Upper lobe of right lung (tissue), 1 donor: ENCODE data around the gene ZSWIM6. TPM values are rescaled to one million over a fixed set of nuclear protein-coding genes. Genes with fewer than 3 reads are reported as not detected.
A peak's percentile ranks its signal among the peaks of the same experiment; 100 is the strongest.

Source experiments
- ATAC-seq: fragments of 200-7000 bp; cut with Tn5 transposase; one replicate; pipeline ENCODE4 v1.9.1; 2020; ENCODE audit warnings: mild to moderate bottlenecking, moderate library complexity
- DNase-seq: peaks from one replicate; pipeline ENCODE4 v3.0.0-alpha.2; 2020
- H3K27ac ChIP-seq: fragments of 200-600 bp; one replicate; pipeline ENCODE4 v1.8.0; 2022
- H3K27me3 ChIP-seq: fragments of 200-600 bp; one replicate; pipeline ENCODE4 v1.8.0; 2022; ENCODE audit warnings: mild to moderate bottlenecking
- H3K36me3 ChIP-seq: fragments of 200-600 bp; one replicate; pipeline ENCODE4 v1.8.0; 2022
- H3K4me1 ChIP-seq: fragments of 200-600 bp; one replicate; pipeline ENCODE4 v1.8.0; 2022
- H3K4me3 ChIP-seq: fragments of 200-600 bp; one replicate; pipeline ENCODE4 v1.8.0; 2022; ENCODE audit warnings: mild to moderate bottlenecking
- H3K9me3 ChIP-seq: fragments of 200-600 bp; one replicate; pipeline ENCODE4 v1.8.0; 2022
- intact Hi-C: fragments of 100-400 bp; cut with DNase I; formaldehyde crosslinking; loops from one replicate; pipeline ENCODE4 v1.11.0; 2022
- total RNA-seq: library from RNA; stranded (reverse); fragmentation: NEBNext Ultra II Directional; extraction: Animal tissue kit (Norgen Biotek cat#: 25700); gene quantifications from one replicate; pipeline ENCODE4 v1.2.1, GENCODE V29; 2021
- TF ChIP-seq, protein P1 (sequence below): fragments of 200-600 bp; IDR thresholded peaks from one replicate; pipeline ENCODE4 v1.8.0; 2022; ENCODE audit warnings: antibody characterized with exemption
- donor health status: DM: no; HTN: yes; CAD: no; lungs with severe emphysema.

Gene ZSWIM6
- total RNA-seq, 1 donor from 2014 or later, result 15.7 TPM

DNA sequence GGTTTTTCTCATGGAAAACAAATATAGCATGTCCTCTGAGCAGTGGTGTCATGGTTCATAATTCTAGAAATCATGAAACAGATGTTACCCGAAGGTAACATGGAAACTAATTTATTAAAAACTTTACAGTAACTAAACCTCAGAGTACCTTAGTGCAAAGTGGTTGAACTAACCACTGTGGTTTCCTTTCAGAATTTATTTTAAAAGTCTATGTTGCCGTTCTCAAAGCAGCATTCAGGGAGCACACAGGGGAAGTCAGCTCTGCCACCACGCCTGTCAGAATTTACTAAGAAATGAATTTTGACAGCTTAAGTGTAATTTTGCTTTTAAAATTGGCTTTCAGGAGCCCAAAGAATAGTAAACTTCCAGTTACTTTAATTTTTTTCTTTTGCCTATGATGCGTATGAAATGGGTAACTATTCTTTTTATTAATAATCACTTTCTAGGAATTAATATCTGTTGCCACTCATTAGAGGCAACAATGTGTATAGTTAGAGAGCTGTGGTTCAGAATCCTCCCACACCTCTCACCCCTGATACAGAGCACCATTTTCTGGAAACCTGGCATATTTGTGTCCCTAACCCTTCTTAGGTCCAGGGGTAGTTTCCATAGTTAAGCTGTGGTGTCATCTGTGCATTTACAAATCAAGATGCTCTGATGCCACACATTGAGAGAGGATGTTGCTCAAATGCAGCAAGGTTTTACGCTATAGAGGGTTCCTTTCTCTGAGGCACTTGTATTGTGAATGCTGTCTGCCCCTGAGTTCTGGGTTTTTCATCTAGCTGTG, 202.6 kb downstream of the ZSWIM6 start:
- Histone ChIP-seq H3K27ac (no peak overlapping the region), H3K4me1 (no peaks in the 10 kb centered on the region), H3K9me3 (peaks cover 5% of the 10 kb centered on the region), H3K36me3 (peaks cover 61% of the 10 kb centered on the region), H3K27me3 (no peaks in the 10 kb centered on the region), H3K4me3 (no peak overlapping the region)
- intact Hi-C loops, result no loop called here
- ATAC-seq, result no peak
- no peak for DNase-seq
- TF ChIP-seq, protein P1, sequence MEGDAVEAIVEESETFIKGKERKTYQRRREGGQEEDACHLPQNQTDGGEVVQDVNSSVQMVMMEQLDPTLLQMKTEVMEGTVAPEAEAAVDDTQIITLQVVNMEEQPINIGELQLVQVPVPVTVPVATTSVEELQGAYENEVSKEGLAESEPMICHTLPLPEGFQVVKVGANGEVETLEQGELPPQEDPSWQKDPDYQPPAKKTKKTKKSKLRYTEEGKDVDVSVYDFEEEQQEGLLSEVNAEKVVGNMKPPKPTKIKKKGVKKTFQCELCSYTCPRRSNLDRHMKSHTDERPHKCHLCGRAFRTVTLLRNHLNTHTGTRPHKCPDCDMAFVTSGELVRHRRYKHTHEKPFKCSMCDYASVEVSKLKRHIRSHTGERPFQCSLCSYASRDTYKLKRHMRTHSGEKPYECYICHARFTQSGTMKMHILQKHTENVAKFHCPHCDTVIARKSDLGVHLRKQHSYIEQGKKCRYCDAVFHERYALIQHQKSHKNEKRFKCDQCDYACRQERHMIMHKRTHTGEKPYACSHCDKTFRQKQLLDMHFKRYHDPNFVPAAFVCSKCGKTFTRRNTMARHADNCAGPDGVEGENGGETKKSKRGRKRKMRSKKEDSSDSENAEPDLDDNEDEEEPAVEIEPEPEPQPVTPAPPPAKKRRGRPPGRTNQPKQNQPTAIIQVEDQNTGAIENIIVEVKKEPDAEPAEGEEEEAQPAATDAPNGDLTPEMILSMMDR, result no peak

DNA sequence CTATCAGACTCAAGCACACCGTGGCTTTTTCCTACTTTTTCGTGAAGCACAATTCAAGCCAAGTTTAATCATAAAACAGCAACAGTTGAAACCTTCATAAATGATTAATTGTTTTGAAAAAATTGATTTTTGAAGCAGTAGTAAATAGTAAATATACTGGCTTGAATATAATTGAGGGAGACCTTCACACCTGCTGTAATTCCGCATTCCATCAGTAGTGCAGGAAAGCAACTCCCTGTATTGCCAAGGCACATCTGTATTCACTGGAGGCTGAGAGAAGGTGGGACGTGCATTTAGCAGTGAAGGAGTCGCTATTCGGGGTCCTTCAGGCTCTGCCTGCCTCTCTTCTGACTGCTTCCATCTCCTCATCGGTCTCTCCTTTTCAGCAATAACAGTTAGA, 203.8 kb downstream of the ZSWIM6 start:
- ATAC-seq (no peak), DNase-seq (no peak)
- peaks cover 5% of the 10 kb centered on the region for H3K9me3 ChIP-seq
- no peaks in the 10 kb centered on the region for H3K4me1 ChIP-seq
- H3K27ac ChIP-seq, result no peak overlapping the region
- no peaks in the 10 kb centered on the region for H3K27me3 ChIP-seq
- no peak overlapping the region for H3K4me3 ChIP-seq
- intact Hi-C loops, result no loop called here
- TF ChIP-seq, protein P1, result no peak
- peaks cover 64% of the 10 kb centered on the region for H3K36me3 ChIP-seq

DNA sequence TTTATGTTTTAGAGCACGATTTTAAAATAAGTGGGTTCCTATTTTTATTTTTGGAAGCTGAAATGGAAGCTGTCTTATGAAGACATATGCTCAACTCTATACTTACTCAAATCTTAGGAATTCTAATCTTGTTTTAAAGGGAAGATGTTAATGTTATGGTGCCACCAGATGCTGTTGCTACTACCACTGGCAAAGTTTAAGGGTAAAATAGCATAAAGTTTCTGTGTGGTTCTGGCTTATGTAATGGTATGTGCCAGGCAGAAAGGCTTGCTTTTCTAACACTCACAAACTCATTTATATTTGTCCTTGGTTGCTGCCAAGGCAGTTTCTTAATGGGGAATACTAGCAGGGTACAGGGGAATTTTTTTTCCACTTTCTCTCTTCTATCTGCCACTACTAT, 204.9 kb downstream of the ZSWIM6 start:
- DNase-seq (no peak), ATAC-seq (no peak)
- Histone ChIP-seq H3K27me3 (no peaks in the 10 kb centered on the region), H3K4me1 (no peaks in the 10 kb centered on the region), H3K9me3 (peaks cover 5% of the 10 kb centered on the region), H3K4me3 (no peak overlapping the region), H3K36me3 (peaks cover 67% of the 10 kb centered on the region), H3K27ac (no peak overlapping the region)
- TF ChIP-seq, protein P1, result no peak
- intact Hi-C loops, result no loop called here

DNA sequence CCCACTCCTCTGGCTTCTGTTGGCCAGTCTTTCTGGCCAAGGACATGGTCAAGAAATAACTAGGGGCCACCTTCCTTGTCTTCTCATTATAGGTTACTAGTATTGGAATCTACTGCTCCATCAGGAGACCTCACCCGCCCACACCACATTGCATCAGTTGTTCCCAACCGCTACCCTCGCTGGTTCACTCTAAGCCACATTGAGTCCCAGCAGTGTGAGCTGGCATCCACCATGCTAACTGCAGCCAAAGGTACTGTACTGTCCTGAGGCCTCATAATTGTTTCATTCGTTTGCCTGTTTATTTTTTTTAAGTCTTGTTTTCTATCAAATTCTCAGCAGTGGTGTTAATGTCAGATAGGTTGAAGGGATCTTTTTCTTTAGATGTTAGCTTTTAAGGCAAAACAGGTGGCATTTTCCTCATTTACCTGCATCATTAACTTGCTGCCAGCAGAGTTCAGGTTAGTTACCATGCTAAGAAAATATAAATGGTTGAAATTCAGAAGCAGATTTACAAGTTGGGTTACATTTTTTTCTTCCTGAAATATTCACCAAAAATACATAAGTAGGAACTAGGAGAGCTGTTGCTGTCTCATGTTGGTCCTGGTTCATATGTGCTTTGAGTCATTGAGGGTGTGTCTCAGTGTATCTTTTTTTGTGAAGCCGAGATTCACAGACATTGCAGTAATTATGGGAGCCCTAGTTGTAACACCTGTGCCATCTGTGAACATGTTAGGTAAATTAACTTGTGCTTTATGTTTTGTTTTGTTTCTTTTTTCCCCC, 206.9 kb downstream of the ZSWIM6 start:
- no peaks in the 10 kb centered on the region for H3K27me3 ChIP-seq
- TF ChIP-seq, protein P1, result no peak
- intact Hi-C loops, result no loop called here
- H3K9me3 ChIP-seq, result peaks cover under 1% of the 10 kb centered on the region
- peak; percentile 32 for ATAC-seq
- no peak for DNase-seq
- H3K4me3 ChIP-seq, result no peak overlapping the region
- peaks cover 82% of the 10 kb centered on the region for H3K36me3 ChIP-seq
- no peaks in the 10 kb centered on the region for H3K4me1 ChIP-seq
- no peak overlapping the region for H3K27ac ChIP-seq

DNA sequence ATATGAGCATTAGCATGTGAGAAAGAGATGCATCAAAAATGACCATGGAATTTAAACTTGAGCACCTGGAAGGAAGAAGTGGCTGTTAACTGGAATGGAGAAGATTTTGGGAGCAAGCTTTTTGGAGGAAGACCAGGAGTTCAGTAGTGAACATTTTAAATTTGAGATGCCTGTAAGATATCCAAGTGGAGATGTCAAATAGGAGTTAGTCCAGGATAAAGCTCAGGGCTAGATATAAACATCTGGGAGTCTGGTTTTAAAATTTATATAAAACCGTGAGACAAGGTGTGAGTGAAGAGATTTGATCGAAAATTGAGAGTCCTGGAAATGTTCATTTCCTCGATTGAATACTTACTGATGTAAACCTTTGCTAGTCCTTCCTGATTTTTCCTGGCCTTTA, 217.5 kb downstream of the ZSWIM6 start:
- Histone ChIP-seq H3K27me3 (no peaks in the 10 kb centered on the region), H3K4me1 (no peaks in the 10 kb centered on the region), H3K27ac (no peak overlapping the region), H3K9me3 (no peaks in the 10 kb centered on the region), H3K4me3 (no peak overlapping the region), H3K36me3 (peaks cover 9% of the 10 kb centered on the region)
- TF ChIP-seq, protein P1, result no peak
- DNase-seq, result no peak
- intact Hi-C loops, result no loop called here
- no peak for ATAC-seq
